Limb (tissue), 2 donors: ENCODE data around the gene PNPLA7.
A peak's percentile ranks its signal among the peaks of the same experiment; 100 is the strongest.
"Not testable (repeated sequence)": the region's sequence is repeated elsewhere in the genome, so short reads cannot be mapped to it uniquely, and the experiment has no call there.

Experiments used
- DNase-seq, 2 donors: peaks; one replicate each; pipeline ENCODE4 v3.0.0-alpha.2; 2016; ENCODE audit errors: extremely low spot score in 2 of 2

Gene PNPLA7

DNA sequence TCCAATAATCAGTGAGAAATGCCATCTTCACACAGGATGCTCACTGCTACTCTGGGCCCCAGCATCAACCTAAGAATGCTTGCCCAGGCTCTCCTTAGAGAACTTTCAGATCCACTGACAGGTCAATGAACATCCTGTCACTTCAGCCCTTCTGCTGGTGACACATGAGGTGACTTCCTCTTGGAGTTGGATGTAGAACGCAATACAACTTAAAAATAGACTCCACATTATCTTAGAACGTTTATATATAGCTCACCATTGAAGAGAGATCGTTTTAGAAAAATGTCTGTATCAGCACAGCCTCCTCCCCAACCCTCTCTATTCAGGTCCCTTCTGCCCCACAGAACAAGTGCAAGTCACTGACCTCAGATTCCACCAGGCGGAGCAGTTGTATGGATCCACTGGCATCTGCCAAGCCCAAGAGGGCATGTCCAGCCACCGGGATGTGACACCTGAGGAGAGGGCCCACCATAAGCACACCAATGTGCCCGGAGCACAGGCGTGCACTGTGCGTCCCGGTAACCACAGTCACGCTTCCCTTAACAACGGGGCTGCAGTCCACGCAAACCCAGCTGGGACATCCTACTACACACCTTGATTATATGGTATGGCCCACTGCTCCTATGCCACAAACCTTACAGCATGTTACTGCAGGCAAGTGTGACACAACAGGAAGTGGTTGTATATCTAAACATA, 25.7 kb upstream of the PNPLA7 start:
- DNase-seq = no peak

DNA sequence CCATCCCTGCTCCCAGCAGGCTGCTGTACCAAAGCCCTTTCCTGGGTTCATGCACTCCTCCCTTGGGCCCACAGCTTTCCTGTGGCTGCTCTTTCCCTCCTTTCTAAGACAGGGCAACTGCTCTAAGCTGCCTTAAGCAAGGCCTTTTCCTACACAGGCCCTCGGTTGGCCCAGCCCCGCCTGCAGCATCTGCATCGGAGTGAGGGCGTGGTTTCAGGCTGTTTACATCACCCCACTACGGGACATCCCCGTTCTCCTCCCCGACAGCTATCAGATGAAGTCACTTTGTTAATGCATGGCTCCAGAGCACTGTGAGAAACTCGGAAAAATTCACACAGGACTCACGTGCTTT, 25.1 kb upstream of the PNPLA7 start:
- DNase-seq = no peak

DNA sequence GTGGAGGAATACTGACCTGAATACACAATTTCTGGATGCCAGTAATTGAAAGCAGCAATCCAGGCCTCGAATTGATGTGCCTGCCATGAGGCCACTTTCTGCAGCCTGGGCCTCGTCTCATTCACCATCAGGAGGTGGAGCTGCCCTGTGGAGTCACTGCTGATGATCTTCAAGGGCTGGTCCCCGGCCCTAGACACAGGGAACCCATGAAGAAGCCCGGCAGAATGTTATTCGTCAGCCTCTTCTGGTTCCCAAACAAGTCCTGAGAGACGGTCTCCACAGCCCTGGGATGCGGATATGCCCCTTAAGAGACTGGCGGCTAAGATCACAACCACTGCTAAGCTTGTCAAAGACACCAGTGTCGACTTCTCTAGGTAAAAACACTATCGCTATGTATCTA, 24.0 kb upstream of the PNPLA7 start:
- no peak for DNase-seq

GRCh38 chr9:137570566-137570965, 20.4 kb upstream of the PNPLA7 start:
- no peak for DNase-seq

DNA sequence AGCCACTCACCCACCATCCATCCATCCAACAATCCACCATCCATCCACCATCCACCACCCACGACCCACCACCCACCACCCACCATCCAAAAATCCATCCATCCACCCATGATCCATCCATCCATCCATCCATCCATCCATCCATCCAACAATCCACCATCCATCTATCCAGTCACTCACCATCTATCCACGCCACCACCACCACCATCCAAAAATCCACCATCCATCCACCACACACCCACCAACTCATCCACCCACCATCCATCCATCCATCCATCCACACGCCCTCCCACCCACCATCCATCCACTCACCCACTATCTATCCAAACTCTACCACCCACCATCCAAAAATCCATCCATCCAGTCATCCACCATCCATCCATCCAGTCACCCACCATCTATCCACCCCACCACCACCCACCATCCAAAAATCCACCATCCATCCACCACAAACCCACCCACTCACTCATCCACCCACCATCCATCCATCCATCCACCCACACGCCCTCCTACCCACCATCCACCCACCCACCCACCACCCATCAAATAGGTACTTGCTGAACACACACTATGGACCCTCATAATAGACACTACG, 19.5 kb upstream of the PNPLA7 start:
- DNase-seq = no peak

DNA sequence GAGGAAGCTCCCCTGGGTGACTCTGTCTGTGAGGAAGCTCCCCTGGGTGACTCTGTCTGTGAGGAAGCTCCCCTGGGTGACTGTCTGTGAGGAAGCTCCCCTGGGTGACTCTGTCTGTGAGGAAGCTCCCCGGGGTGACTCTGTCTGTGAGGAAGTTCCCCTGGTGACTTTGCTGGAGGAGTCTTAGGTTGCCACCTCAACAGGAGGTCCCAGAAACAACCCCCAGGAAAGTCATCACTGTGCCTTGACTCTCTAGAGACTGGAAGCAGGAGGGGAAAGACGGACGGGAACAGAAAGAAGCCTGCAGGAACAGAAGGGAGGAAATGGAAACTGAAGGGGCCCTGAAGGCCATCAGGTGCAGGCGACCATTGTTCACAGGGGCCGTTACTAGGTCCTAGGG, 18.2 kb upstream of the PNPLA7 start:
- DNase-seq = not testable (repeated sequence)

GRCh38 chr9:137564817-137565411, 14.7 kb upstream of the PNPLA7 start:
- DNase-seq = no peak

- DNase-seq = no peak
These were observed 13.9 kb upstream of the PNPLA7 start for GRCh38 chr9:137564134-137564533.

- DNase-seq = no peak
These were observed 7.9 kb upstream of the PNPLA7 start for GRCh38 chr9:137558127-137558526.

GRCh38 chr9:137556069-137556838, 6.1 kb upstream of the PNPLA7 start:
- peak in 1 of 2 donors; percentile 2 for DNase-seq

DNA sequence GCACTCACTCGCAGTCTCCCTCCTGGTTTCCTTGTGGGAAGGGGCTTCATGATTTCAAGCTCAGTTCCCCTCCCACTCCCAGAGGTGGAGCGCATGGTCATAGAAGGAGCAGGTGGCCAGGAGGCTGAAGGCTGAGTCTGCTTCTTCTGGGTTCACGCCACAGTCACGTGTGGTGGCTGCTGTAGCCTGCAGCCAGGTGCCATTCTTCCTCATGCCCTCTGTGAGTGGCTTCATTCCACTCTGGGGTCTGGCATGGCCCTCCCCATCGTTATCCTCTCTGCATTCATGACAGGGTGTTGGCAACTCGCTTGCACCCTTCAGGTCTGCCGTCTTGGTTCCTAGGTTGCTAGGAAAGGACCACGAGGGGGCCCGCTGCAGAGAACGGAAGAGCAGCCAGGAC, 5.0 kb upstream of the PNPLA7 start:
- no peak for DNase-seq

DNA sequence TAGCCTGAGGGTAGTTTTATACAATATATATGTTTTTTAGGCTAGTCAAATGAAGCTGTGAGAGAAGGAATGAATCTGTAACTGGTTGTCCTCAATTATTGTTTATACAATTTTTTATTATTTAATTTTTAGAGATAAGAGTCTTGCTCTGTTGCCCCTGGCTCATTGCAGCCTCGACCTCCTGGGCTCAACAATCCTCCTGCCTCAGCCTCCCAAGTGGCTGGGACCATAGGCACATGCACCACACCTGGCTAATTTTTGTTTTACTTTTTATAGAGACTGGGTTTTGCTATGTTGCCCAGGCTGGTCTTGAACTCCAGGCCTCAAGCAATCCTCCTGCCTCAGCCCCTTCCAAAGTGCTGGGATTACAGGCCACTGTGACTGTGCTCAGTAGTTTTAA, 4.1 kb upstream of the PNPLA7 start:
- no peak for DNase-seq

DNA sequence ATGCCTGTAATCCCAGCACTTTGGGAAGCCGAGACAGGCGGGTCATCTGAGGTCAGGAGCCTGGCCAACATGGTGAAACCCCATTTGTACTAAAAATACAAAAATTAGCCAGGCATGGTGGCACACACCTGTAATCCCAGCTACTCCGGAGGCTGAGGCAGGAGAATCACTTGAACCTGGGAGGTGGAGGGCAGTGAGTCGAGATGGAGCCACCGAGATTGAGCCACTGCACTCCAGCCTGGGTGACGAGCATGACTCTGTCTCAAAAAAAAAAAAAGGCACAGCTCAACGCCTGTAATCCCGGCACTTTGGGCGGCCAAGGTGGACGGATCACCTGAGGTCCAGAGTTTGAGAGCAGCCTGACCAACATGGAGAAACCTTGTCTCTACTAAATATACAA, 3.5 kb upstream of the PNPLA7 start:
- not testable (repeated sequence) for DNase-seq

DNA sequence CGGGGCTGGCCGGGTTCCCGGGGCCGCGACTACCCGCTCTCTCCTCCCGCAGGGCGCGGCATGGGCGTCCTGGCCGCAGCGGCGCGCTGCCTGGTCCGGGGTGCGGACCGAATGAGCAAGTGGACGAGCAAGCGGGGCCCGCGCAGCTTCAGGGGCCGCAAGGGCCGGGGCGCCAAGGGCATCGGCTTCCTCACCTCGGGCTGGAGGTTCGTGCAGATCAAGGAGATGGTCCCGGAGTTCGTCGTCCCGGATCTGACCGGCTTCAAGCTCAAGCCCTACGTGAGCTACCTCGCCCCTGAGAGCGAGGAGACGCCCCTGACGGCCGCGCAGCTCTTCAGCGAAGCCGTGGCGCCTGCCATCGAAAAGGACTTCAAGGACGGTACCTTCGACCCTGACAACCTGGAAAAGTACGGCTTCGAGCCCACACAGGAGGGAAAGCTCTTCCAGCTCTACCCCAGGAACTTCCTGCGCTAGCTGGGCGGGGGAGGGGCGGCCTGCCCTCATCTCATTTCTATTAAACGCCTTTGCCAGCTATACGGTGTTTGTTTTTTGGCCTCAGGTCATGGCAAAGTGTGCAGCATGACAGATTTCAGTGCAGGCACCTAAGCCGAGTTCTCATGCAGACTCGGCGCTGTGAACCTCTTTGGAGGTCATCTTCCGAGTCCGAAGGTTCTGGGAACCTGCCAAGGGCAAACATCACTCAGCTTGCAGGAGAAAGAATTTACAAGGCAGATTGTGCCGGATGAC, 2.0 kb upstream of the PNPLA7 start:
- peak in 1 of 2 donors; percentile 48 for DNase-seq

DNA sequence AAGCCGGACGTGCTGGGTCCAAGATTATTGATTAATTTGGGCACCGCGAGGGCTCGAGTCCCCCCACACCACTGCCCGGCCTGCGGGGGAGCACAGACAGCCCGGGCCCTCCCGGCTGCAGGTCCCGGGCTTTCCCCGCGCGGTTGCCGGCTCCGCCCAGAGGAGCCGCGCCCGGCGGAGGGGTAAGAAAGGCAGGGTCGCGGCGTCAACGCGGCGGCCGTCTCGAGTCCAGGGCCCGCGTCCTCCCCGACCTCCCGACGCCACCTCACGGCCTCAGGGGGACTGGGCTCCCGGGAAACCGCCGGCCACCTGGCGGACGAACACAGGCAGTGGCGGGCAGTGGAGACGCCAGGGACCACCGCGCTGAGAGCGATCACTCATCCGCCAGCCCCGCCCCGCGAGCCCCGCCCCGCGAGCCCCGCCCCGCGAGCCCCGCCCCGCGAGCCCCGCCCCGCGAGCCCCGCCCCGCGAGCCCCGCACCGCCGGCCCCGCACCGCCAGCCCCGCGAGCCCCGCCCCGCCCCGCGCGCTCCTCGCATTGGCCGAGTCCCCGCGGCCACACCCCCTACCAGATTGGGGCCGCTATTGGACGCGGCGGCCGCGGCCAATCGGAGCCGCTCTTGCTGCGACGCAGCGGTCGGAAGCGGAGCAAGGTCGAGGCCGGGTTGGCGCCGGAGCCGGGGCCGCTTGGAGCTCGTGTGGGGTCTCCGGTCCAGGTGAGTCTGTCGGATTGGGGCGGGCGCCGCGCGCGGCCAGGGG, 1.2 kb upstream of the PNPLA7 start, which contains the start of gene MRPL41:
Gene MRPL41 (plus strand): TSS at position 616 of the 758 bp plus-strand sequence. CDS start 203 bp downstream, outside the sequence.
- peak; percentile 89 to 93 for DNase-seq

GRCh38 chr9:137550958-137551263, 709 bp upstream of the PNPLA7 start:
- peak in 1 of 2 donors; percentile 46 for DNase-seq

DNA sequence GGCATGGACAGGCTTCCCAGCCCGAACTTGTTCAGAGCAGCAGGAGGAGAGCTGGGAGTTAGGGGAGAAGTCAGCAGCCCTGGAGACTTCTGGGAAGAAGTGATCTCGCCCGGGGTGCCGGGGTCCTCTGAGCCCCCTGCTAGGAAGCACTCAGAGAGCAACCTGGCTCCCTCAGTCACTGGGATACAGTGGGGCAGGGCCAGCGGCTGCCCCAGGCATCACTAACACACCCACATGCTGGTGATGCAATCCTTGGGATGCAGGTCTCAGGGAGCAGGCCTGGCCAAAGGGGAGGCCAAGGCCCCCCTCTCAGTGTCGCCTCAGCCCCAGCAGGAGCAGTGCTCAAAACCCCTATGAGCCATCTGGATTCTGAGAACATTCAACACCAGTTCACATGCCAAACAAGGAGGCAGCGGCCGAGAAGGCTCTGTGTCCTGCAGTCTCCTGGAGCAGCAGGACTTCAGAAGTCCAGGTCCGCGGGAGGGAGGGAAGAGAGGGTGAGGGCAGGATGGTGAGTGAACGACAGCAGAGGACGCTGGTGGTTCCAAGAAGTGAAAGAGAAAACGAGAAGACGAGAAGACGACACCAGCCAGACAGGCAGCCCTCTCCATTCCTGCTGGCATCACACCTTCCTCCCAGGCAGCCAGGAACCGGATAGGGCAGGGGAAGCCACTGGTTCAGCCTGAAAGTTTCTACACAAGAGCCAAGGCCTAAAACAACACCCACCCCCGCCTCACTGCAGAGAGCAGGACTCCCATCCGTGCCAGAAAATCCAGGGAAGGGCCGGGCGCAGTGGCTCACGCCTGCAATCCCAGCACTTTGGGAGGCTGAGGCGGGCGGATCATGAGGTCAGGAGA, 2.3 kb downstream of the PNPLA7 start:
- DNase-seq = no peak

DNA sequence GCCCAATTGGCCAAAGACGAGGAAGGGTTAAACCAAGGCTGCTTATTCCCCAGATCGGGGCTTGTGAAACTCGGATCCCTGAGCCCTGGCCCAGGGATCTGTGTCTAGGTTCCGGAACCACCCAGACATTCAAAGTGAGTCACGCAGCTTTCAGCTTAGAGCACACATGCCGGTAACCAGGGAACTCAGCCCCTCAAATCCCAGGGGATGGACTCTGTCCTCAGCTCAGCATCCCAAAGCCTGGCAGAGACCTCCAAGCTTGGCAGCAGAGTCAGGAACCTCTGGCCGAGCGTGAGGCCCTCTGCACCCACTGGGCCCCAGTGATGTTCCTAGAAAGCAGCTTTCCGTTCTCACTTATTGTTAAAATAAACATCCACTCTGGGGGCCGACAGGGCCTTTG, 5.1 kb downstream of the PNPLA7 start:
- no peak for DNase-seq

DNA sequence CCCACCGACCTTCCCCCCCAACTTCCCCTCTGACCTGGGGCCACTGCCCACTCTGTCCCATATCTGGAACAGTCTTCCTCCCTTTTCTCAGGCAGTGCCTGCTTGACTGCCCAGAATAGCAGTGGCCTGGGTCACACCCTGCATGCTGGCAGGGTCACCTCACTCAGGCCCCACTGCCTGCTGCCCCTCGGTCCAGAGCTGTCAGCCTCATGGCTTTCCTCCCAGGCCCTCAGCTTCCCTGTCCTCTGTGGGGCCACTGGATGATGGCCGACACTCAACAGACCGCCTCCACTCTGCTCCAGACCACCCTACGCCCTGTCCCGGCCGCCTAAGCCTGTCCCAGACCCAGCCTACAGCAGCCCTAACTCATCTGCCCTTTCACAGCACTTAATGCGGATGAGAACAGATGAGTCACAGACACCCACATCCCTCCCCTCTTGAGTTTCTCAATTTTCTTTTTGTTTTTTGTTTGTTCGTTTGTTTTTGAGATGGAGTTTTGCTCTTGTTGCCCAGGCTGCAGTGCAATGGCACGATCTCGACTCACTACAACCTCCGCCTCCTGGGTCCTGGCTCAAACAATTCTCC, 5.9 kb downstream of the PNPLA7 start:
- no peak for DNase-seq
